ENCODE measurements around the gene TLX2.

- TF ChIP-seq EP300 (IDR thresholded peaks at IDR 0.05) (no peak), POLR2A (IDR thresholded peaks at IDR 0.05) (no peak)
These were observed 12.7 kb upstream of the TLX2 start for GRCh38 chr2:74501335-74502071.
